GM18868 (cell line): ENCODE measurements around the gene CPN1.
"Not testable (repeated sequence)": the region's sequence is repeated elsewhere in the genome, so short reads cannot be mapped to it uniquely, and the experiment has no call there.

Experiments used
- ATAC-seq: cut with Tn5 transposase; IDR thresholded peaks from one replicate; pipeline ENCODE4 v1.9.1; 2021; ENCODE audit warnings: mild to moderate bottlenecking, moderate library complexity; ENCODE audit not compliant: unreplicated experiment

The CPN1 gene

GRCh38 chr10:100025576-100025975 lies 56.1 kb downstream of the CPN1 start:
- no peak for ATAC-seq

DNA sequence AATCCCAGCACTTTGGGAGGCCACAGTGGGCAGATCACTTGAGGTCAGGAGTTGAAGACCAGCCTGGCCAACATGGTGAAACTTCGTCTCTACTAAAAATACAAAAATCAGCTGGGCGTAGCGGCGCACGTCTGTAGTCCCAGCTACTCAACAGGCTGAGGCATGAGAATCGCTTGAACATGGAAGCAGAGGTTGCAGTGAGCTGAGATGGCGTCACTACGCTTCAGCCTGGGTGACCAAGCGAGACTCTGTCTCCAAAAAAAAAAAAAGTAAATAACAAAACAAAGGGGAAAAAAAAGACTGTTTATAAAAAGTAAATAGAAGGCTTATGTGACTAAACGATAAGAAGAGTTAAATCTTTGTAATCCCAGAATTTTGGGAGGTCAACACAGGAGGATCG lies 56.9 kb downstream of the CPN1 start:
- ATAC-seq: no peak

- ATAC-seq: no peak
Observed at GRCh38 chr10:100022403-100022802, 59.3 kb downstream of the CPN1 start.

DNA sequence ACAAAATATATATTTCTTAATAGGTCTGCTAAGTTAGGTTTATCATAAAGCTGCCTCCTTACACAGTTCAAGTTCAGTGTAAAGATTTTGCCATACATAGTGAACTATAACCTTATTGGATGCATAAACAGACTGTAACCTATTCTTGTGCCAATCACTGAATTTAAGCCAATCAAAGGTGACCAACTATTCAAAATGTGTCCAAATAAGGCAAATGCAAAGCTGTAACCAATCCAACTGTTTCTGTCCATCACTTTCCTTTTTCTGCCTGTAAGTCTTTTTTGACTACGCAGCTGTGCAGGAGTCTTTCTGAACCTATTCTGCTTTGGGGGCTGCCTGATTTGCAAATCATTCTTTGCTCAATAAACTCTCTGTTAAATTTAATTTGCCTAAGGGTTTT lies 60.3 kb downstream of the CPN1 start:
- ATAC-seq: no peak

- no peak for ATAC-seq
Observed at GRCh38 chr10:100020886-100021253, 60.8 kb downstream of the CPN1 start.

DNA sequence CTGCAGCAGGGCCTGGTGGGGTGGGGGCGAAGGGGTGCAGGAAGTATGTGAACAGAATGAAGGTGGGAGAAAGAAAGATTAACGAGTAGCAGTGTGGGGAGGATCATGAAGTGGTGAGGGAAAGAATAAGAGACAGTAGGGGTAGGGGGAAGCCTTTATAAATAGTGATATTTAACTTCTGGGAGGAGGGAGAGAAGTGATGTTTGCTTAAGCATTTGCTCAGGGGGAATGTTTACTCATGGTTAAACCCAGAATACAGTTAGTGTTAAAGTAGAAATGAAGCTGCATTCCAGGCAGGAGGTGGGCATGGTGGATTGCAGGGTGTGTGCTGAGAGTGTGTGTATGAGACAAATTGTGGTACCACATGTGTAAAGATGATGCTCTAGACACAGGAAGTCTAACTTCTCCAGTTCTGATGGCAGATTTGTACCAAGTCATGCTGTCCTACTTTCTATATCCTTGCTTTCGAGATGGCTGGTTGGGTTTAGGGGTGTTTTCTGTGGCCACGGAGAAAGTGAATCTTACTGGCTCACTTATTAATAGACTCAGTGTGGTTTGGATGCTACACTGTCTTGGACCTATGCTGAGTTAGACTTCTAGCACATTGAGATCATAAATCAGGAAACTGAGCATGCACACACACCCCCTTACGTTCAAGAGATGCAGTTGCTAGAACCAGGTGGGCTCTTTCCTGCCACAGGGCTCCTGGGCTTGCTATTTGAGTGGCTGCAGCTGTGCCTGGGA lies 61.4 kb downstream of the CPN1 start:
- peak; percentile 88 for ATAC-seq

DNA sequence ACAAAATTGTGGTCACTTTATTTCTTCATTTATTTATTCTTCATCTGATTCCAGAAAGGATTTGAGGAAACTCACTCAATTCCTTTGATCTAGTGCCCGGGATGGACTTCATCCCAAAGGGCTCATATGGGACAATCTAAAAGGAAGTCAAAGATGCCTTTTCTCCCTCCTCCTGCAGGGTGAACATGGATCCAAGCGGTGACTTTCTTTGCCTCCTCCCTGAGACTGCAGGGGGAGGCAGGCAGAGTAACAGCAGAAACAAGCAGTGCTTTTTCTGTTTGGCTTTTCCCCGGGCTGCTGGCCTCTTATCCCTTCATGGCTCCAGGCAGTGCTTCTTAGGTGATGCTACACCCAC lies 61.9 kb downstream of the CPN1 start:
- no peak for ATAC-seq

- ATAC-seq: peak; percentile 75
Observed at GRCh38 chr10:100014071-100014762, 67.5 kb downstream of the CPN1 start.

- ATAC-seq: no peak
Observed at GRCh38 chr10:100013621-100014020, 68.0 kb downstream of the CPN1 start.

- not testable (repeated sequence) for ATAC-seq
Observed at GRCh38 chr10:100011906-100012305, 69.8 kb downstream of the CPN1 start.

- ATAC-seq: peak; percentile 46
Observed at GRCh38 chr10:100009793-100010676, 71.6 kb downstream of the CPN1 start, which contains the start of gene DNMBP. Gene DNMBP (minus strand): TSS chr10:100009947. CDS start chr10:99972124, 37,823 bp downstream.

DNA sequence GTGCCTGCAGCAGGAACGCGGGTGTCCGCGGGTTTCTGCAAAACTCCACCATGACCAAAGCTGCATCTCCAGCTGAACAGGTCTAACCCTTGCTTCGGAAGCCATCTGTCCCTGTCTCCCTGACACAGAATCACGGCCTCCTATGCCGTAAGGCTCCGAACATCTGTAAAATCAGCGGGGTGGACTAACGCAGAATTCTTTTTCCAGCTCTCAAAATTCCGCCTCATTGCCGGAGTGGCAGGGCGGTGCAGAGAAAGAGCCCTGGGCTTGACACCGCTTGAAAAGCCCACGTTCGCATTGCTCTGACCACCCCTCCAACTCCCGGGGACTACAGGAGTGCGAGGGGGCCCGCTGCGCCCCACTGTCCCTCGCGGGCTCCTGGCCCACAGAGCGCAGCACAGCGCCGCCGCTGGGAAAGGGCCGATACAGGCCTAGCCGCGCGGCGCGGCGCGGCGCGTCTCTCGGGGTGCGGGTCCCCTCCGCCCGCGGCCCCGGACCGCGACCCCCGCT lies 72.3 kb downstream of the CPN1 start:
- peak; percentile 30 for ATAC-seq

- no peak for ATAC-seq
Observed at GRCh38 chr10:100008708-100009282, 72.9 kb downstream of the CPN1 start.

GRCh38 chr10:100008142-100008522 lies 73.5 kb downstream of the CPN1 start:
- no peak for ATAC-seq

- no peak for ATAC-seq
Observed at GRCh38 chr10:100007231-100008141, 74.2 kb downstream of the CPN1 start.

- peak; percentile 40 for ATAC-seq
Observed at GRCh38 chr10:100006243-100006886, 75.3 kb downstream of the CPN1 start.

DNA sequence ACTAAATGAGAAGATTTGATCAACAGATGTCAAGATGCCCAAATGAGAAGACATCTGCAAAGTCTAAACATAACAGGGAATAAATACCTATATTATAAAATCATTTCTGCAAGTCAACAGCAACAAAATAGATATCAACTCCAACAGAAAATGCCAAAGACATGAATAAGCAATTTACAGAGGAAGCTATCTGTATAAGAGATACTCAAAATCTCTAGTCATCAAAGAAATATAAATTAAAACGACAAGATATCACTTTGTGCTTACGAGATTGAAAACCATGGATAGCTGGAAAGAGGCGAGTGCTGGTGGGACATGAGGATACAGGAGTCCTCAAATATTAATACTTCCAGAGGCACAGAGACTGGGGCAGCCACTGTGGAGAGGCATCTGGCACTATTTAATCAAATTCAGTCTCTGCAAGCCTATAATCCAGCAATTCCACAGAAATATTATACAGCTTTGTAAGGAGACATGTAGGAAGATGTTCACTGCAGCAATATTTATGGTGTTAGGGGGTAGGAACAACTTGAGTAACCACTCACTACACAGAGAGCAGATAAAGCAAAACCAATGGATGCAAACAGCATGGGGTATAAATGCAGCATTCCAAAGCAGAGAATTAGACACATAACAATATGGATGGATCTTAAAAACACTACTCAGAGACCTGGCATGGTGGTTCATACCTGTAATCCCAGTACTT lies 76.7 kb downstream of the CPN1 start:
- no peak for ATAC-seq

GRCh38 chr10:100000109-100000644 lies 81.5 kb downstream of the CPN1 start:
- ATAC-seq: no peak
